Kidney (tissue), 14 donors: ENCODE data around the gene ESYT2. TPM values are rescaled to one million over a fixed set of nuclear protein-coding genes. Genes with fewer than 3 reads are reported as not detected.

Source experiments
- DNase-seq, 5 donors: peaks; one replicate each; pipeline ENCODE4 v3.0.0-alpha.2; 2013 to 2020
- FAIRE-seq: peaks from 2 replicates; lab custom pipeline; 2012; peaks lifted over from hg19 to GRCh38; lab: Jason Lieb, UNC
- H3K27ac ChIP-seq, 2 donors: one replicate each; pipeline ENCODE4 v1.7.0; 2013; ENCODE audit warnings: low read depth in 2 of 2, low read length in 2 of 2, inconsistent platforms in 1 of 2
- H3K27me3 ChIP-seq: one replicate; pipeline ENCODE4 v1.7.1; 2013; ENCODE audit warnings: low read length, inconsistent platforms; ENCODE audit not compliant: control insufficient read depth, insufficient read depth
- H3K36me3 ChIP-seq, 3 donors: one replicate each; pipeline versions ENCODE4 v1.7.0 to v1.7.1; 2013; ENCODE audit warnings: low read length in 3 of 3, control low read depth in 1 of 3, inconsistent platforms in 1 of 3; ENCODE audit not compliant: insufficient read depth in 3 of 3, control insufficient read depth in 2 of 3
- H3K4me1 ChIP-seq, 3 donors: one replicate each; pipeline versions ENCODE4 v1.7.0 to v1.7.1; 2013; ENCODE audit warnings: low read length in 3 of 3, inconsistent platforms in 1 of 3, low read depth in 1 of 3; ENCODE audit not compliant: control insufficient read depth in 2 of 3, insufficient read depth in 2 of 3
- H3K4me3 ChIP-seq, 3 donors: one replicate each; pipeline versions ENCODE4 v1.7.0 to v1.8.1; 2013; ENCODE audit warnings: low read length in 3 of 3, control low read depth in 1 of 3, inconsistent platforms in 1 of 3
- H3K9ac ChIP-seq, 3 donors: one replicate each; pipeline versions ENCODE4 v1.7.0 to v1.7.1; 2013; ENCODE audit warnings: low read length in 3 of 3, control low read depth in 1 of 3, inconsistent platforms in 1 of 3
- H3K9me3 ChIP-seq, 3 donors: one replicate each; pipeline versions ENCODE4 v1.7.0 to v1.7.1; 2013; ENCODE audit warnings: low read length in 3 of 3, control low read depth in 1 of 3, inconsistent platforms in 1 of 3; ENCODE audit not compliant: control insufficient read depth in 2 of 3, insufficient read depth in 1 of 3
- CTCF ChIP-seq: IDR thresholded peaks from 3 replicates; pipeline ENCODE4 v1.5.1; 2012; ENCODE audit warnings: mild to moderate bottlenecking, moderate library complexity, borderline replicate concordance; ENCODE audit not compliant: insufficient read depth; ENCODE audit errors: extremely low read depth
- intact Hi-C: fragments of 100-400 bp; cut with DNase I; formaldehyde crosslinking; loops from one replicate; pipeline ENCODE4 v1.11.1; 2022
- polyA plus RNA-seq: library from polyadenylated mRNA; stranded (reverse); fragments of 350-450 nt; fragmentation: Illumina TruSeq; extraction: RNeasy Lipid Tissue Mini Kit (QIAGEN cat#74804); gene quantifications from one replicate; pipeline ENCODE4 v1.2.3, GENCODE V29; 2014; ENCODE audit warnings: low read depth, low replicate concordance; ENCODE audit not compliant: insufficient read depth
- total RNA-seq: library from RNA; stranded (reverse); fragmentation: NEBNext Ultra II Directional; extraction: Animal tissue kit (Norgen Biotek cat#: 25700); gene quantifications from one replicate; pipeline ENCODE4 v1.2.1, GENCODE V29; 2021
- donor health status: control.
- donor health status: control.
- donor health status: control.
- donor health status: control.
- donor health status: control.
- donor health status: DM: yes; HTN: yes; CAD: no.
- donor health status: Normal renal cell carcinoma (clear cell type).

The ESYT2 gene
- total and polyA plus RNA-seq, 2 donors from 2014 or later, result 19.4 to 95.8 TPM

DNA sequence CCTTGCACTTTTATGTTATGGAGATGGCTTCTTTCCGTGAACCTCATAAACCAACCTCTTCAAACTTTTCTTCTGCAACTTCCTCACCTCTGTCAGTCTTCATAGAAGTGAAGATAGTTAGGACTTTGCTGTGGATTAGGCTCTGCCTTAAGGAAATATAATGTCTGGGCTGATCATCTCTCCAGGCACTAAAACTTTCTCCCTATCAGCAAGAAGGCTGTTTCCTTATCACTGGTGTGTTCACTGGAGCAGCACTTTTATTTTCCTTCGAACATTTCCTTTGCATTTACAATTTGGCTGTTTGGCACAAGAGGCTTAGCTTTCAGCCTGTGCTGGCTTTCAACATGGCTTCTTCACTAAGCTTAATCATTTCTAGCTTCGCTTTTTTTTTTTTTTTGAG lies 52.8 kb downstream of the ESYT2 start:
- no peak overlapping the region for H3K9ac ChIP-seq
- H3K4me3 ChIP-seq, result no peak overlapping the region
- H3K4me1 ChIP-seq, result peaks cover 0 to 3% (median 0%) of the 10 kb centered on the region in 3 donors
- DNase-seq (no peak), FAIRE-seq (no peak)
- no peak overlapping the region for H3K27ac ChIP-seq
- intact Hi-C loops, result no loop called here
- no peaks in the 10 kb centered on the region for H3K27me3 ChIP-seq
- no peak for TF ChIP-seq CTCF
- H3K9me3 ChIP-seq, result no peaks in the 10 kb centered on the region
- peaks cover 5 to 13% (median 8%) of the 10 kb centered on the region in 3 donors for H3K36me3 ChIP-seq

DNA sequence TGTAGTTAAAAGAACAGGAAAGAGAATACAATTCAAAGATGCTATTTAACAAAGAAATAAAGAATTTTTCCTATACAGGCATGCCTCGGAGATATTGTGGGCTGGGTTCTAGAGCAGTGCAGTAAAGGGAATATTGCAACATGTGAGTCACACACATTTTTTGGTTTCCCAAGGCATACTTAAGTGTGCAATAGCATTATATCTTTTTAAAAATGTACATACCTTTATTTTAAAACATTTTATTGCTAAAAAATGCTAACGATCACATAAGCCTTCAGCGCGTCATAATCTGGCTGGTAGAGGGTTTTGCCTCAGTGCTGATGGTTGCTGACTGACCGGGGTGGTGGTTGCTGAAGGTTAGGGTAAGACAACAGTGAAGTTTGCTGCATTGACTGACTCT lies 54.4 kb downstream of the ESYT2 start:
- DNase-seq (no peak), FAIRE-seq (no peak)
- no peak for TF ChIP-seq CTCF
- no peaks in the 10 kb centered on the region for H3K9me3 ChIP-seq
- no peaks in the 10 kb centered on the region for H3K27me3 ChIP-seq
- H3K4me3 ChIP-seq, result no peak overlapping the region
- H3K27ac ChIP-seq, result no peak overlapping the region
- intact Hi-C loops, result no loop called here
- H3K9ac ChIP-seq, result no peak overlapping the region
- H3K36me3 ChIP-seq, result peaks cover 0 to 4% (median 0%) of the 10 kb centered on the region in 3 donors
- peaks cover 0 to 3% (median 0%) of the 10 kb centered on the region in 3 donors for H3K4me1 ChIP-seq

- TF ChIP-seq CTCF, result no peak
- Histone ChIP-seq H3K36me3 (peaks cover 0 to 4% (median 0%) of the 10 kb centered on the region in 3 donors), H3K4me3 (no peak overlapping the region), H3K9me3 (no peaks in the 10 kb centered on the region), H3K27me3 (no peaks in the 10 kb centered on the region), H3K4me1 (no peaks in the 10 kb centered on the region), H3K9ac (no peak overlapping the region), H3K27ac (no peak overlapping the region)
- FAIRE-seq (no peak), DNase-seq (no peak)
- intact Hi-C loops, result no loop called here
Observed at GRCh38 chr7:158772916-158773315, 56.4 kb downstream of the ESYT2 start.
